ENCODE measurements around the gene WDR91.

WDR91 gene

DNA sequence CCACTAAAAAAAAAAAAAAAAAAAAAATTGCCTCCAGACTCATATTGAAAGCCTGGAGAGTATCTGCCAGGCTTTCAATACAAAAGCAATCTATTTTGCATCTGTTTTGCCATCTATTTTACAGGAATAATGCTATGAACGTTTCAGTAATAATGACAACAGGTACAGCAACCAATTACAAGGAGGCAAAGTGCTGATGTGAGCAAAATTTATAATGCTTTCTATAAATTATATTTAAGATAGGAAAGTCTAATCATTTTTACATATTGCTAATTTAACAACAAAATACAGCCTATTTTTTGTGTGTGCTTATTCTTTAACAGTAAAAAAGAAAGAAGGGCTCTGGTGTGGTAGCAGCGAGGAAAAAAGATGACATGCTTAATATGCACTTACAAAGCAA is 10.0 kb downstream of the WDR91 start:
- in situ Hi-C loops (cut with MboI; ENCODE audit: low pct_unique_long_range_greater_than_20kb, low sequenced_read_pairs, unreplicated experiment) = no loop called here
- no peak for DNase-seq (ENCODE audit: low spot score)
- TF ChIP-seq CTCF (IDR thresholded peaks at IDR 0.05; ENCODE audit: extremely low read depth, insufficient read depth, missing control alignments) = no peak

DNA sequence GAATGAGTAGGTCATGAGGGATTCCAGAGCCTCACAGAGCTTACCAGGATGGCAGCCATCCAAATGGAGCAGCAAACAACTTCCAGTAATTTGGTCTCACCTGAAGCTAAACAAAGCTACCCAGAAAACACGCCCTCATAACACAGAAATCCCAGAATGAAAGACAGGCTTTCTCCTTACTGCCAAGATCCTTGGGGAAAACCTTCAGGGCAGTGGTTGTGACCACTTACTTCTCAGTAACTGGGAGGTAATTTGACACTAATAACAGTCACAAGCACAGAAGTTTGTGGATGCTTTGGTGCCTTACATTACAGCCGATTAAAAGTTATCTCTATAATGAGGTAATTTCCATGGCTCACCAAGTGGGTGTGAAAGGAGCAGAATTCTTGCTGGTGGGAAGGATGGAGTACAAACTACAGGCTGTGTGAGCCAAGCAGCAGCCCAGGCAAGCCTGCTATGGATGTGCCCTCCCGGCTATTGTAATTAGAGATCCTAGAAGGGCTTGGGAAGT is 10.4 kb downstream of the WDR91 start:
- TF ChIP-seq CTCF (IDR thresholded peaks at IDR 0.05; ENCODE audit: extremely low read depth, insufficient read depth, missing control alignments) = no peak
- in situ Hi-C loops (cut with MboI; ENCODE audit: low pct_unique_long_range_greater_than_20kb, low sequenced_read_pairs, unreplicated experiment) = no loop called here
- DNase-seq (ENCODE audit: low spot score) = no peak

- no peak for TF ChIP-seq CTCF (IDR thresholded peaks at IDR 0.05; ENCODE audit: extremely low read depth, insufficient read depth, missing control alignments)
- in situ Hi-C loops (cut with MboI; ENCODE audit: low pct_unique_long_range_greater_than_20kb, low sequenced_read_pairs, unreplicated experiment) = no loop called here
- no peak for DNase-seq (ENCODE audit: low spot score)
Measured at GRCh38 chr7:135199439-135199838, 11.9 kb downstream of the WDR91 start.

- TF ChIP-seq CTCF (IDR thresholded peaks at IDR 0.05; ENCODE audit: extremely low read depth, insufficient read depth, missing control alignments) = no peak
- DNase-seq (ENCODE audit: low spot score) = no peak
- in situ Hi-C loops (cut with MboI; ENCODE audit: low pct_unique_long_range_greater_than_20kb, low sequenced_read_pairs, unreplicated experiment) = no loop called here
Measured at GRCh38 chr7:135197906-135198655, 13.2 kb downstream of the WDR91 start.

DNA sequence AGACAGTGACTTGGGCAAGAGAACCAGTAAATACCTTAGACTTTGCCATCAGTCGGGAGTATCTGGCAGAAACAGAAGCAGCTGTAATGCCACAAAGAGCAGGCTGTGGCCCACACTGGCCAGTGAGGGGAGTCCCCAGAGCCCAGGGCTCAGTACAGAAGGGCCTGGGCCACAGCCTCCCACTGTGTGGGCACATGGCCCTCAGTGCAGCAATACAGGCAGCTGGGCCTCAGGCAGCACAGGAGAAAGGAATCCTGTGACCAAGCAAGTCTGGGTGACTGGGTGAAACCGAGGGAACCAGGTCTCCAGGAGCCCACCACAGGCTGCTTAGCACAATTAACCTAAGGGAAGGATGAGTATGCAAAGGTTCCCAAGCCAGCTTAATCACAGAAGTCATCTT is 14.0 kb downstream of the WDR91 start:
- DNase-seq (ENCODE audit: low spot score) = no peak
- in situ Hi-C loops (cut with MboI; ENCODE audit: low pct_unique_long_range_greater_than_20kb, low sequenced_read_pairs, unreplicated experiment) = no loop called here
- TF ChIP-seq CTCF (IDR thresholded peaks at IDR 0.05; ENCODE audit: extremely low read depth, insufficient read depth, missing control alignments) = no peak

- DNase-seq (ENCODE audit: low spot score) = no peak
- in situ Hi-C loops (cut with MboI; ENCODE audit: low pct_unique_long_range_greater_than_20kb, low sequenced_read_pairs, unreplicated experiment) = no loop called here
- TF ChIP-seq CTCF (IDR thresholded peaks at IDR 0.05; ENCODE audit: extremely low read depth, insufficient read depth, missing control alignments) = no peak
Measured at GRCh38 chr7:135195968-135196629, 15.2 kb downstream of the WDR91 start.
